ENCODE data around the gene RAB3D.
A peak's percentile ranks its signal among the peaks of the same experiment; 100 is the strongest.
"Not testable (repeated sequence)": the region's sequence is repeated elsewhere in the genome, so short reads cannot be mapped to it uniquely, and the experiment has no call there.

The RAB3D gene

DNA sequence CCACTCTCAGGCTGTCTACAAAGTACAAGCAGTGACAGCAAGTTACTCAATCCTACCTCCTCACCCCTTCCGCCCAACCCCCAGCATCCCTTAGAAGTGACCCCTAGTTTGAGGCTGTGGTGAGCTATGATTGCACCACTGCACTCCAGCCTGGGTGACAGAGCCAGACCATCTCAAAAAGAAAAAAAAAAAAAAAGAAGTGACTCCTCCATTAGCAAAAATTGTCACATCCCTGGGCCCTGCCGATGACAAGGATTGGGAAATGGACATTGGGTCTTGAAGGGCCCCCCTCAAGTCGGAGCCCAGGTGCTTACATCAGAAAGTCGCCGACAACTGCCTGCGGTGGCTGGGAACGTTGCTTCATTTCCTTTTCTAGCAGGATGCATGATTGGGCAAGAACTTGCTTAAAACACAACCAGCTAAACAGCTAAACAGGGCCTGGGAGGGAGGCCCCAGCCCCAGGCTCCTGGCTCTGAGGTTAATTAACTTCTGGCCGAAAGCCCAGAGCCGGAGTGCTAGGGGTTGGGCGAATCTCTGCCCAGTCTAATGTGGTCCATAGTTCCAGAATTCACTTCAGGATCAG, 15.3 kb downstream of the RAB3D start:
- H3K4me3 ChIP-seq (replicated peaks in 1 of 2; ENCODE audit: low read depth in 2 of 2, low read length in 2 of 2), result peak overlapping the region in 1 of 2 donors; percentile 7
- DNase-seq (ENCODE audit: low read depth in 2 of 2), result peak; percentile 97
- TF ChIP-seq, protein P1, sequence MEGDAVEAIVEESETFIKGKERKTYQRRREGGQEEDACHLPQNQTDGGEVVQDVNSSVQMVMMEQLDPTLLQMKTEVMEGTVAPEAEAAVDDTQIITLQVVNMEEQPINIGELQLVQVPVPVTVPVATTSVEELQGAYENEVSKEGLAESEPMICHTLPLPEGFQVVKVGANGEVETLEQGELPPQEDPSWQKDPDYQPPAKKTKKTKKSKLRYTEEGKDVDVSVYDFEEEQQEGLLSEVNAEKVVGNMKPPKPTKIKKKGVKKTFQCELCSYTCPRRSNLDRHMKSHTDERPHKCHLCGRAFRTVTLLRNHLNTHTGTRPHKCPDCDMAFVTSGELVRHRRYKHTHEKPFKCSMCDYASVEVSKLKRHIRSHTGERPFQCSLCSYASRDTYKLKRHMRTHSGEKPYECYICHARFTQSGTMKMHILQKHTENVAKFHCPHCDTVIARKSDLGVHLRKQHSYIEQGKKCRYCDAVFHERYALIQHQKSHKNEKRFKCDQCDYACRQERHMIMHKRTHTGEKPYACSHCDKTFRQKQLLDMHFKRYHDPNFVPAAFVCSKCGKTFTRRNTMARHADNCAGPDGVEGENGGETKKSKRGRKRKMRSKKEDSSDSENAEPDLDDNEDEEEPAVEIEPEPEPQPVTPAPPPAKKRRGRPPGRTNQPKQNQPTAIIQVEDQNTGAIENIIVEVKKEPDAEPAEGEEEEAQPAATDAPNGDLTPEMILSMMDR (IDR thresholded peaks at IDR 0.05; ENCODE audit: low read depth, low read length), result no peak

- TF ChIP-seq, protein P1 (IDR thresholded peaks at IDR 0.05; ENCODE audit: low read depth, low read length), result no peak
- H3K4me3 ChIP-seq (replicated peaks in 1 of 2; ENCODE audit: low read depth in 2 of 2, low read length in 2 of 2), result peak overlapping the region in 1 of 2 donors; percentile 7
- DNase-seq (ENCODE audit: low read depth in 2 of 2), result no peak
Measured at GRCh38 chr19:11323601-11324078, 15.8 kb downstream of the RAB3D start.

GRCh38 chr19:11322269-11323024, 17.0 kb downstream of the RAB3D start:
- TF ChIP-seq, protein P1 (IDR thresholded peaks at IDR 0.05; ENCODE audit: low read depth, low read length), result no peak
- no peak for DNase-seq (ENCODE audit: low read depth in 2 of 2)
- no peak overlapping the region for H3K4me3 ChIP-seq (replicated peaks in 1 of 2; ENCODE audit: low read depth in 2 of 2, low read length in 2 of 2)

- no peak overlapping the region for H3K4me3 ChIP-seq (replicated peaks in 1 of 2; ENCODE audit: low read depth in 2 of 2, low read length in 2 of 2)
- DNase-seq (ENCODE audit: low read depth in 2 of 2), result no peak
- TF ChIP-seq, protein P1 (IDR thresholded peaks at IDR 0.05; ENCODE audit: low read depth, low read length), result no peak
Measured at GRCh38 chr19:11321191-11322126, 18.0 kb downstream of the RAB3D start.

DNA sequence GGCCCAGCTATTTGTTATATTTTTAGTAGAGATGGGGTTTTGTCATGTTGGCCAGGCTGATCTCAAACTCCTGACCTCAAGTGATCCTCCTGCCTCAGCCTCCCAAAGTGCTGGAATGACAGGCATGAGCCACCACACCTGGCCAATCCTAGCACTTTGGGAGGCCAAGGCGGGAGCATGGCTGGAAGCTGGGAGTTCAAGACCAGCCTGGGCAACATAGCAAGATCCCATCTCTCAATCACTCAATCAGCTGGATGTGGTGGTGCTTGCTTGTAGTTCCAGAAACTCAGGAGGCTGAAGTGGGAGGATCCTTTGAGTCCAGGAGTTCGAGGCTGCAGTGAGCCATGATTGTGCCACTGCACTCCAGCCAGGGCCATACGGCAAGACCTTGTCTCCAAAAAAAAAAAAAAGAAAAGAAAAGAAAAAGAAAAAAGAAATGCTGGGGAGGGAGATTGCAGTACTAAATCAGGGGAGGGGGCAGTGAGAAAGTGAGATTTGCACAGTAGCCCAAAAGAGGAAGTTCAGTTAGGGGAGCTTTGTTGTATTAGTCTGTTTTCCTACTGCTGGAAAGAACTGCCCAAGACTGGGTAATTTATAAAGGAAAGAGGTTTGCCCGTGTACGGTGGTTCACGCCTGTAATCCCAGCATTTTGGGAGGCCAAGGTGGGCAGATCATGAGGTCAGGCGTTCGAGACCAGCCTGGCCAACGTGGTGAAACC, 19.0 kb downstream of the RAB3D start:
- not testable (repeated sequence) for H3K4me3 ChIP-seq (replicated peaks in 1 of 2; ENCODE audit: low read depth in 2 of 2, low read length in 2 of 2); DNase-seq (ENCODE audit: low read depth in 2 of 2)

DNA sequence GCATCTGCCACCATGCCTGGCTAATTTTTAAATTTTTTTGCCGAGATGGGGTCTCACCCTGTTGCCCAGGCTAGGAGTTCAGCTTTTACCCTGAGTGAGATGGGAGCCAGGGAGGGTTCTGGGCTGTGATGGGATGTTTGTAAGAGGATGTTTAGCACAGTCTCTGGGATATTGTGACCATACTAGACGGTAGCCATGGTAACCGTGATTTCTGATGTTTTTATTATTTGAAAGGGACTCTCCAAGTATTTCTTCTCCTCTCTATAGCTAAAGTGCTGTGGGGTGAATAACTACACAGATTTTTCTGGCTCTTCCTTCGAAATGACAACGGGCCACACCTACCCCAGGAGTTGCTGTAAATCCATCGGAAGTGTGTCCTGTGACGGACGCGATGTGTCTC, 33.1 kb downstream of the RAB3D start:
- TF ChIP-seq, protein P1 (IDR thresholded peaks at IDR 0.05; ENCODE audit: low read depth, low read length), result no peak

More for the DNA sequence above, 33.1 kb downstream of the RAB3D start:
- DNase-seq (ENCODE audit: low read depth in 2 of 2), result no peak
- no peak overlapping the region for H3K4me3 ChIP-seq (replicated peaks in 1 of 2; ENCODE audit: low read depth in 2 of 2, low read length in 2 of 2)
